ENCODE results near the gene CCNF. TPM values are rescaled to one million over a fixed set of nuclear protein-coding genes. Genes with fewer than 3 reads are reported as not detected.
"Not testable (repeated sequence)": the region's sequence is repeated elsewhere in the genome, so short reads cannot be mapped to it uniquely, and the experiment has no call there.

Gene CCNF
- total RNA-seq, 2 donors from 2014 or later, result 64.8 to 111 TPM

- ATAC-seq, result peak; percentile 34 to 71
- not testable (repeated sequence) for H3K27ac Mint-ChIP-seq; DNase-seq (ENCODE audit: low spot score in 2 of 2); H3K9me3 Mint-ChIP-seq
- H3K36me3 Mint-ChIP-seq, result peaks cover 32 to 44% of the 10 kb centered on the region in 2 donors
These were observed 12.0 kb downstream of the CCNF start for GRCh38 chr16:2441143-2441804.

- Mint-ChIP-seq H3K9me3 (no peaks in the 10 kb centered on the region), H3K27ac (peak overlapping the region in 1 of 2 donors; percentile 22), H3K36me3 (peaks cover 23 to 30% of the 10 kb centered on the region in 2 donors)
- no peak for DNase-seq (ENCODE audit: low spot score in 2 of 2)
- ATAC-seq, result peak in 1 of 2 donors; percentile 42
These were observed 14.3 kb downstream of the CCNF start for GRCh38 chr16:2443555-2443954.

GRCh38 chr16:2447920-2448583, 18.8 kb downstream of the CCNF start:
- peaks cover 23 to 36% of the 10 kb centered on the region in 2 donors for H3K36me3 Mint-ChIP-seq
- ATAC-seq (no peak), DNase-seq (ENCODE audit: low spot score in 2 of 2) (no peak)
- H3K9me3 Mint-ChIP-seq, result no peaks in the 10 kb centered on the region
- no peak overlapping the region for H3K27ac Mint-ChIP-seq

GRCh38 chr16:2449118-2449517, 19.9 kb downstream of the CCNF start:
- peaks cover 21 to 37% of the 10 kb centered on the region in 2 donors for H3K36me3 Mint-ChIP-seq

GRCh38 chr16:2450535-2450934, 21.3 kb downstream of the CCNF start:
- DNase-seq (ENCODE audit: low spot score in 2 of 2), result no peak
- peaks cover 16 to 34% of the 10 kb centered on the region in 2 donors for H3K36me3 Mint-ChIP-seq
- ATAC-seq, result no peak
- H3K9me3 Mint-ChIP-seq, result no peaks in the 10 kb centered on the region
- no peak overlapping the region for H3K27ac Mint-ChIP-seq

More at GRCh38 chr16:2449118-2449517, 19.9 kb downstream of the CCNF start:
- no peaks in the 10 kb centered on the region for H3K9me3 Mint-ChIP-seq
- H3K27ac Mint-ChIP-seq, result no peak overlapping the region
- DNase-seq (ENCODE audit: low spot score in 2 of 2) (no peak), ATAC-seq (no peak)

- DNase-seq (ENCODE audit: low spot score in 2 of 2) (no peak), ATAC-seq (no peak)
- Mint-ChIP-seq H3K27ac (no peak overlapping the region), H3K36me3 (peaks cover 16 to 34% of the 10 kb centered on the region in 2 donors), H3K9me3 (no peaks in the 10 kb centered on the region)
These were observed 21.7 kb downstream of the CCNF start for GRCh38 chr16:2450975-2451381.

- no peak for DNase-seq (ENCODE audit: low spot score in 2 of 2)
- Mint-ChIP-seq H3K27ac (no peak overlapping the region), H3K36me3 (peaks cover 16 to 33% of the 10 kb centered on the region in 2 donors), H3K9me3 (no peaks in the 10 kb centered on the region)
- no peak for ATAC-seq
These were observed 22.6 kb downstream of the CCNF start for GRCh38 chr16:2451851-2452320.

- Mint-ChIP-seq H3K27ac (no peak overlapping the region), H3K9me3 (no peaks in the 10 kb centered on the region), H3K36me3 (peaks cover 16 to 33% of the 10 kb centered on the region in 2 donors)
- DNase-seq (ENCODE audit: low spot score in 2 of 2), result no peak
- no peak for ATAC-seq
These were observed 23.4 kb downstream of the CCNF start for GRCh38 chr16:2452650-2453049.

GRCh38 chr16:2455081-2455845, 26.0 kb downstream of the CCNF start:
- DNase-seq (ENCODE audit: low spot score in 2 of 2) (no peak), ATAC-seq (no peak)
- Mint-ChIP-seq H3K9me3 (no peaks in the 10 kb centered on the region), H3K27ac (peak overlapping the region; percentile 57 to 72), H3K36me3 (peaks cover 16 to 24% of the 10 kb centered on the region in 2 donors)

GRCh38 chr16:2456551-2457153, 27.4 kb downstream of the CCNF start:
- Mint-ChIP-seq H3K36me3 (peaks cover 16 to 24% of the 10 kb centered on the region in 2 donors), H3K9me3 (no peaks in the 10 kb centered on the region), H3K27ac (peak overlapping the region in 1 of 2 donors; percentile 72)
- DNase-seq (ENCODE audit: low spot score in 2 of 2), result no peak
- no peak for ATAC-seq

- ATAC-seq, result no peak
- H3K9me3 Mint-ChIP-seq, result no peaks in the 10 kb centered on the region
These were observed 28.0 kb downstream of the CCNF start for GRCh38 chr16:2457267-2457666.

GRCh38 chr16:2457946-2458345, 28.7 kb downstream of the CCNF start:
- Mint-ChIP-seq H3K27ac (peak overlapping the region in 1 of 2 donors; percentile 82), H3K36me3 (peaks cover 6 to 15% of the 10 kb centered on the region in 2 donors), H3K9me3 (no peaks in the 10 kb centered on the region)
- ATAC-seq (no peak), DNase-seq (ENCODE audit: low spot score in 2 of 2) (no peak)

More at GRCh38 chr16:2457267-2457666, 28.0 kb downstream of the CCNF start:
- Mint-ChIP-seq H3K36me3 (peaks cover 11 to 22% of the 10 kb centered on the region in 2 donors), H3K27ac (peak overlapping the region in 1 of 2 donors; percentile 82)
- DNase-seq (ENCODE audit: low spot score in 2 of 2), result no peak

GRCh38 chr16:2458887-2459646, 29.8 kb downstream of the CCNF start:
- no peaks in the 10 kb centered on the region for H3K9me3 Mint-ChIP-seq
- DNase-seq (ENCODE audit: low spot score in 2 of 2) (no peak), ATAC-seq (no peak)
- H3K27ac Mint-ChIP-seq, result peak overlapping the region; percentile 89 to 96
- H3K36me3 Mint-ChIP-seq, result peaks cover under 1 to 8% of the 10 kb centered on the region in 2 donors

GRCh38 chr16:2459647-2460390, 30.6 kb downstream of the CCNF start, which contains the start of gene TEDC2:
TSS of gene TEDC2 (plus strand) at chr16:2460109. CDS start at chr16:2460145, 36 bp downstream.
- DNase-seq (ENCODE audit: low spot score in 2 of 2) (peak; percentile 97 to 98), ATAC-seq (peak; percentile 94 to 95)
- Mint-ChIP-seq H3K36me3 (peaks cover 0 to 7% of the 10 kb centered on the region in 2 donors), H3K27ac (peak within 1 kb of the TSS; percentile 89 to 96), H3K9me3 (no peaks in the 10 kb centered on the region)

GRCh38 chr16:2460391-2460713, 31.1 kb downstream of the CCNF start:
- ATAC-seq (no peak), DNase-seq (ENCODE audit: low spot score in 2 of 2) (no peak)
- Mint-ChIP-seq H3K36me3 (peaks cover 0 to 7% of the 10 kb centered on the region in 2 donors), H3K9me3 (no peaks in the 10 kb centered on the region), H3K27ac (no peak overlapping the region)
